SU-DHL-6 (cell line): ENCODE results near the gene SMURF2.
A peak's percentile ranks its signal among the peaks of the same experiment; 100 is the strongest.

Source experiments
- H2AFZ ChIP-seq: fragments of 200-600 bp; sonication (generic); 2 replicates; pipeline ENCODE4 v1.6.1; 2014; ENCODE audit warnings: low read depth, mild to moderate bottlenecking, moderate library complexity, mixed read lengths, antibody characterized with exemption, low read length; ENCODE audit not compliant: severe bottlenecking
- H3F3A ChIP-seq: fragments of 200-600 bp; shearing (Covaris generic); 2 replicates; pipeline ENCODE4 v1.6.0; 2016; ENCODE audit warnings: antibody characterized with exemption, mild to moderate bottlenecking; ENCODE audit not compliant: insufficient read depth
- H3K27ac ChIP-seq: fragments of 200-600 bp; sonication (generic); 2 replicates; pipeline ENCODE4 v1.5.1; 2016; ENCODE audit warnings: low read depth, mild to moderate bottlenecking, low read length, moderate library complexity, mixed read lengths
- H3K27me3 ChIP-seq: fragments of 200-600 bp; sonication (generic), shearing (Covaris generic); 2 replicates; pipeline ENCODE4 v1.6.0; 2014; ENCODE audit warnings: mild to moderate bottlenecking, low read length
- H3K36me3 ChIP-seq: fragments of 200-600 bp; sonication (generic); 2 replicates; pipeline ENCODE4 v1.6.1; 2014; ENCODE audit warnings: mild to moderate bottlenecking, low read length, mixed read lengths
- H3K4me2 ChIP-seq: fragments of 300-600, 200-600 bp; shearing (Covaris generic), sonication (generic); 2 replicates; pipeline ENCODE4 v1.6.0; 2014; ENCODE audit warnings: low read length, low read depth, mild to moderate bottlenecking; ENCODE audit not compliant: poor library complexity, severe bottlenecking
- H3K4me3 ChIP-seq: fragments of 200-600 bp; sonication (generic); 2 replicates; pipeline ENCODE4 v1.5.1; 2014; ENCODE audit warnings: antibody characterized with exemption, low read length, mild to moderate bottlenecking, mixed read lengths; ENCODE audit not compliant: insufficient read depth, poor library complexity, severe bottlenecking
- H3K79me2 ChIP-seq: fragments of 200-600 bp; sonication (generic); 2 replicates; pipeline ENCODE4 v1.6.1; 2014; ENCODE audit warnings: mild to moderate bottlenecking, low read length, moderate library complexity; ENCODE audit not compliant: insufficient read depth
- H3K9ac ChIP-seq: fragments of 200-600 bp; sonication (generic); 2 replicates; pipeline ENCODE4 v1.7.0; 2014; ENCODE audit warnings: mild to moderate bottlenecking, low read length
- H3K9me2 ChIP-seq: fragments of 200-600 bp; sonication (generic); replicated peaks from 2 replicates; pipeline ENCODE4 v1.6.1; 2014; ENCODE audit warnings: low read length; ENCODE audit not compliant: insufficient read depth
- H3K9me3 ChIP-seq: fragments of 200-600 bp; sonication (generic); 2 replicates; pipeline ENCODE4 v1.6.1; 2014; ENCODE audit warnings: low read length, mixed read lengths; ENCODE audit not compliant: insufficient read depth
- H4K20me1 ChIP-seq: fragments of 200-600 bp; sonication (generic); 2 replicates; pipeline ENCODE4 v1.6.1; 2014; ENCODE audit warnings: low read depth, mild to moderate bottlenecking, antibody characterized with exemption, low read length, moderate library complexity, mixed read lengths
- EZH2phosphoT487 ChIP-seq: fragments of 200-600 bp; sonication (generic), shearing (Covaris generic); conservative IDR thresholded peaks from 2 replicates; pipeline ENCODE4 v1.6.1; 2018; ENCODE audit warnings: mild to moderate bottlenecking, antibody characterized with exemption, low read length, moderate library complexity, mixed read lengths
- TF ChIP-seq, protein P1 (sequence below): fragments of 200-600 bp; sonication (generic); IDR thresholded peaks from one replicate; pipeline ENCODE4 v1.5.1; 2017; ENCODE audit warnings: antibody characterized with exemption, mild to moderate bottlenecking, low read length, moderate library complexity; ENCODE audit not compliant: insufficient read depth, poor library complexity, severe bottlenecking

Gene SMURF2

DNA sequence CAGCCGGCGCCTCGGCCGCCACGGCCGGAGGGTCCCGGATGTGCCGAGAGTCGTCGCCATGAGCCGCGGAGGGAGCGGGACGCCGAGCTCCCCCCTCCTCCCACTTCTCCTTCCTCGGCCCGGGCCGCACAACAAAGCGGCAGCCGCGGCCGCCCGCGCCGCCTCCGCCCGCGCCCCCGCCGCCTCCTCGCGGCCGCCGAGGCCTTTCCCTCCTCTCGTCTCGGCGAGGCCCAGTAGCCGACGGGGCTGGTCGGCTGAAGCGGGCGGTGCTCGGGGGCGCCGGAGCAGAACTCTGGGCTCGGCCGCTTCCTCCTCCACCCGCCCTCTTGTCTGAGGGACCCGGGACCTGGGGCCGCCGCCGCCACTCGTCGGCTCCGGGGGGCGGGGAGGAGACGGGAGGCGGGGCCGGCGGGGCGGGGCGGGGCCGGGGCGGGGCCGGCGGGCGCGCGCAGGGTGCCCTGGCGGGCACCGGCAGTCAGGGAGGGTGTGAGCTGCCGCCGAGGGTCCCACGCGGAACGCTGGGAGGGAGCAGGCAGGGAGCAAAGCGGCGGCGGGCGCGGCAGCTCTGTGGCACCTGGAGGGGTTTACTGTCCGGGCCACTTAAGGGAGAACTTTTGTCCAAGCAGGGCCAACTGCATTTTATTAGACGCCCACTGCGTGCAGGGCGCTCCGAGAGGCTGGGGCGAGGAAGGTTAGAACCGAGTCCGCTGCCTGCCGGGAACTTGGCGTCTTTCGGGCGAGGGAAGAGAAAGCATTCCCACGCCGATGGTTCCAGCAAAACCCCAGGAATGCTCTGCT is at the start of gene SMURF2:
TSS of gene SMURF2 (minus strand) at position 332 of the 798 bp plus-strand sequence. CDS start 427 bp downstream, outside the sequence.
- peak within 1 kb of the TSS; percentile 93 for H2AFZ ChIP-seq
- peaks cover 7% of the 10 kb centered on the region; the same call in 1 of the 2 replicates for H4K20me1 ChIP-seq
- H3K27me3 ChIP-seq: no peaks in the 10 kb centered on the region
- H3K4me2 ChIP-seq: peak within 1 kb of the TSS; percentile 93
- TF ChIP-seq, protein P1, sequence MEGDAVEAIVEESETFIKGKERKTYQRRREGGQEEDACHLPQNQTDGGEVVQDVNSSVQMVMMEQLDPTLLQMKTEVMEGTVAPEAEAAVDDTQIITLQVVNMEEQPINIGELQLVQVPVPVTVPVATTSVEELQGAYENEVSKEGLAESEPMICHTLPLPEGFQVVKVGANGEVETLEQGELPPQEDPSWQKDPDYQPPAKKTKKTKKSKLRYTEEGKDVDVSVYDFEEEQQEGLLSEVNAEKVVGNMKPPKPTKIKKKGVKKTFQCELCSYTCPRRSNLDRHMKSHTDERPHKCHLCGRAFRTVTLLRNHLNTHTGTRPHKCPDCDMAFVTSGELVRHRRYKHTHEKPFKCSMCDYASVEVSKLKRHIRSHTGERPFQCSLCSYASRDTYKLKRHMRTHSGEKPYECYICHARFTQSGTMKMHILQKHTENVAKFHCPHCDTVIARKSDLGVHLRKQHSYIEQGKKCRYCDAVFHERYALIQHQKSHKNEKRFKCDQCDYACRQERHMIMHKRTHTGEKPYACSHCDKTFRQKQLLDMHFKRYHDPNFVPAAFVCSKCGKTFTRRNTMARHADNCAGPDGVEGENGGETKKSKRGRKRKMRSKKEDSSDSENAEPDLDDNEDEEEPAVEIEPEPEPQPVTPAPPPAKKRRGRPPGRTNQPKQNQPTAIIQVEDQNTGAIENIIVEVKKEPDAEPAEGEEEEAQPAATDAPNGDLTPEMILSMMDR: no peak
- no peak for TF ChIP-seq EZH2phosphoT487
- H3K9me3 ChIP-seq: no peaks in the 10 kb centered on the region
- no peaks in the 10 kb centered on the region for H3K9me2 ChIP-seq
- H3K4me3 ChIP-seq: peak within 1 kb of the TSS; percentile 84
- peaks cover 17% of the 10 kb centered on the region for H3K79me2 ChIP-seq
- H3K9ac ChIP-seq: peak within 1 kb of the TSS; percentile 68
- peak within 1 kb of the TSS; percentile 75 for H3K27ac ChIP-seq
- H3F3A ChIP-seq: peaks cover 12% of the 10 kb centered on the region
- H3K36me3 ChIP-seq: no peaks in the 10 kb centered on the region

- H3K4me2 ChIP-seq: no peak overlapping the region
- no peak overlapping the region for H2AFZ ChIP-seq
- H3K9ac ChIP-seq: no peak overlapping the region
- H3K27me3 ChIP-seq: no peaks in the 10 kb centered on the region
- H3K36me3 ChIP-seq: no peaks in the 10 kb centered on the region
- no peak overlapping the region for H3K27ac ChIP-seq
- H3K9me3 ChIP-seq: no peaks in the 10 kb centered on the region
- no peaks in the 10 kb centered on the region for H3F3A ChIP-seq
- no peaks in the 10 kb centered on the region for H4K20me1 ChIP-seq
- H3K9me2 ChIP-seq: no peaks in the 10 kb centered on the region
- TF ChIP-seq, protein P1: no peak
- no peak for TF ChIP-seq EZH2phosphoT487
- no peaks in the 10 kb centered on the region for H3K79me2 ChIP-seq
- no peak overlapping the region for H3K4me3 ChIP-seq
These were observed 47.4 kb upstream of the SMURF2 start for GRCh38 chr17:64709481-64709880.

GRCh38 chr17:64707050-64707591 is 45.0 kb upstream of the SMURF2 start:
- Histone ChIP-seq H3K36me3 (no peaks in the 10 kb centered on the region), H3F3A (no peaks in the 10 kb centered on the region), H3K9me3 (no peaks in the 10 kb centered on the region), H3K79me2 (no peaks in the 10 kb centered on the region), H3K9ac (no peak overlapping the region), H3K27ac (no peak overlapping the region), H2AFZ (no peak overlapping the region), H3K27me3 (no peaks in the 10 kb centered on the region), H3K9me2 (no peaks in the 10 kb centered on the region), H4K20me1 (no peaks in the 10 kb centered on the region), H3K4me2 (no peak overlapping the region), H3K4me3 (no peak overlapping the region)
- TF ChIP-seq, protein P1: no peak
- TF ChIP-seq EZH2phosphoT487: no peak
